ENCODE results near the gene DOCK2.
A peak's percentile ranks its signal among the peaks of the same experiment; 100 is the strongest.

The DOCK2 gene

GRCh38 chr5:169777159-169777558 is 140.1 kb downstream of the DOCK2 start:
- Mint-ChIP-seq H3K4me1 (ENCODE audit: low read depth) (peaks cover 19% of the 10 kb centered on the region), H3K9me3 (no peaks in the 10 kb centered on the region), H3K27me3 (no peaks in the 10 kb centered on the region), H3K4me3 (no peak overlapping the region), H3K36me3 (ENCODE audit: low read depth) (peaks cover 86% of the 10 kb centered on the region), H3K27ac (no peak overlapping the region)
- DNase-seq = no peak

GRCh38 chr5:169778622-169779596 is 141.8 kb downstream of the DOCK2 start:
- peaks cover 79% of the 10 kb centered on the region for H3K36me3 Mint-ChIP-seq (ENCODE audit: low read depth)
- H3K4me1 Mint-ChIP-seq (ENCODE audit: low read depth) = peaks cover 19% of the 10 kb centered on the region
- H3K27ac Mint-ChIP-seq = peak overlapping the region; percentile 67
- H3K27me3 Mint-ChIP-seq = no peaks in the 10 kb centered on the region
- no peaks in the 10 kb centered on the region for H3K9me3 Mint-ChIP-seq
- H3K4me3 Mint-ChIP-seq = no peak overlapping the region
- DNase-seq = no peak

GRCh38 chr5:169781420-169782345 is 144.6 kb downstream of the DOCK2 start:
- Mint-ChIP-seq H3K27ac (peak overlapping the region; percentile 58), H3K9me3 (no peaks in the 10 kb centered on the region), H3K27me3 (no peaks in the 10 kb centered on the region), H3K36me3 (ENCODE audit: low read depth) (peaks cover 80% of the 10 kb centered on the region), H3K4me3 (no peak overlapping the region), H3K4me1 (ENCODE audit: low read depth) (peaks cover 19% of the 10 kb centered on the region)
- DNase-seq = no peak

DNA sequence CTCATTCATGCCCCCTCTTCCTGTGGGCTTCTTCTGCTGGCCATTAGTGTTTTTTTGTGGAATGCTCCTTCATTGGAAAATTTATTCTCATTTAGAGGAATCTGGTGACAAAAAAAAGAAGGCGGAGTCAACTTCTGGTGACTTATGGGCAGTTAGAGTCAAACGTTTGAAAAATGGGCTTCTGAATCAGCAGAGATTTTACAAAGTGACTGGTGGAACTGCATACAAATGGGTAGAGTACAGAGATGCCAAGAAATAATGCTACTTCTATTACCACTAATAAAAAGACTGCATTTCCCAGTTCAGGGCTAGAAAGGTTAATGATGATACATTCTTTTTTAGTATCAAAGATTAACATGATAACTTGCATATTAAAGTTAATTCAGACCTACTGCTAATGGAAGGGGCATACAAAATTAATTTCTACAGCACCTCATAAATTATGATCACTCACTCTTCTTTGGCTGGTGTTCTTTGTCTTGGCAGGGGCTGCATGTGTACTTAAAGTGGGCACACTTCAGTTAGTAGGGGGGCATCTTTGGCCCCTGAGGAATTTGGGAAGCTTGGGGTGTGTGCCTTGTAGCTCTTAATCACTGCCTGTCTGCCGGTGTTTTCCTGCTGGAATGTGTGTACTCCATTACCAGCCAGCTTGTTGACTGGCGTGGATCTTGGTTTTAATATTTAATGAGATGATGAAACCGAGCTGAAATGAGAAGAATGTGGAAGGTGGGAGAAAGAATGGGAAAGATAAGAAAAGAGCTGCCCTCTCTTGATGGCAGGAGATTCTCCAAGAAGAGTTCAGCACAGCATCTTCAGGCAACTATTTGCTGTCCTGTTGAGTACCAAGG is 148.9 kb downstream of the DOCK2 start:
- Mint-ChIP-seq H3K4me3 (no peak overlapping the region), H3K9me3 (no peaks in the 10 kb centered on the region), H3K36me3 (ENCODE audit: low read depth) (peaks cover 86% of the 10 kb centered on the region), H3K4me1 (ENCODE audit: low read depth) (peaks cover 10% of the 10 kb centered on the region), H3K27ac (peak overlapping the region; percentile 3), H3K27me3 (no peaks in the 10 kb centered on the region)
- DNase-seq = no peak

GRCh38 chr5:169788168-169788567 is 151.1 kb downstream of the DOCK2 start:
- Mint-ChIP-seq H3K36me3 (ENCODE audit: low read depth) (peaks cover 88% of the 10 kb centered on the region), H3K4me1 (ENCODE audit: low read depth) (peaks cover 5% of the 10 kb centered on the region), H3K27ac (no peak overlapping the region), H3K27me3 (no peaks in the 10 kb centered on the region), H3K4me3 (no peak overlapping the region), H3K9me3 (no peaks in the 10 kb centered on the region)
- DNase-seq = no peak

DNA sequence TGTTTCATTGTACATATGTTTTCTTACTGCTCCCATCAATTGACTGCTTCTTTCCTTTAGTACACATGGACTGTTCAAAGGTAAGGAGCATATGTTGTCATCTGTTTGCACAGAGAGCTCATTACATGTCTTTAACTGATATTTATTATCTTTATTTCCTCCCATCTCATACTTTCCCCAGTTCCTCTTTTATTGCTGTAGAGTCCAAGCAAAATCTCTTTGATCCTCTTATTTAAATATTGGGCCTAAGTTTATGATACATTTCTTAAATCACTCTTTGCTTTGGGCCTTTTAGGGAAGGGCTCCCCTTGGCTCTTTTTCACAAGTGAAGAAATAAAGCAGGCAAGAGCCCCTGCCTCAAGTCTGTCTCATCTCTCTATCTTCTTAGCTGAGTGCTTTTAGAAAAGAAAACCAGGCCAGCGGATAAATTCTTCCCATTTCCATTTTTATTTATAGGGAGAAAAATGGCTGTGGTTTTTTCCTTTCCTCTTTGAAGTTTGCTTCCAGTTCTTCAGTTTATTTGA is 152.4 kb downstream of the DOCK2 start:
- H3K9me3 Mint-ChIP-seq = no peaks in the 10 kb centered on the region
- H3K27me3 Mint-ChIP-seq = no peaks in the 10 kb centered on the region
- peaks cover 5% of the 10 kb centered on the region for H3K4me1 Mint-ChIP-seq (ENCODE audit: low read depth)
- no peak overlapping the region for H3K27ac Mint-ChIP-seq
- no peak overlapping the region for H3K4me3 Mint-ChIP-seq
- no peak for DNase-seq
- H3K36me3 Mint-ChIP-seq (ENCODE audit: low read depth) = peaks cover 89% of the 10 kb centered on the region

DNA sequence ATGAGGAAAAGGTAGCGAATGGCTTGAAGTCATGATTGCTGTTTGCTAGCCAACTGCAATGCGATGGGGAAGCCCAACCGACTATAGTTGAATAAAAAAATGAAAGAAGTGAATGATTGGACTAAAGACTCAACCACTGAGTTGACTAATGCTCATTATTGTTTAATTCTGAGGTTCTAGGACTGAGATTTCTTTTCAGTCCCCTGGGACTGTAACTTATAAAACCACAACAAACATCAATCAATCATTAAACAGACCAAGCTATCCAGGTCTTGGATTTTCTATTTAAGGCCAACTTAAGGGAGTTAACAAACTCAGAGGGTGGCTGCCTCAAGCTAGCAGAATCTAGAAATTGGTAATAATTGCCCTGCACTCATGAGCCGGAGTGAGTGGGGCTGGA is 154.2 kb downstream of the DOCK2 start:
- Mint-ChIP-seq H3K4me1 (ENCODE audit: low read depth) (peaks cover 18% of the 10 kb centered on the region), H3K9me3 (no peaks in the 10 kb centered on the region), H3K27ac (no peak overlapping the region), H3K36me3 (ENCODE audit: low read depth) (peaks cover 87% of the 10 kb centered on the region), H3K27me3 (no peaks in the 10 kb centered on the region), H3K4me3 (no peak overlapping the region)
- no peak for DNase-seq

DNA sequence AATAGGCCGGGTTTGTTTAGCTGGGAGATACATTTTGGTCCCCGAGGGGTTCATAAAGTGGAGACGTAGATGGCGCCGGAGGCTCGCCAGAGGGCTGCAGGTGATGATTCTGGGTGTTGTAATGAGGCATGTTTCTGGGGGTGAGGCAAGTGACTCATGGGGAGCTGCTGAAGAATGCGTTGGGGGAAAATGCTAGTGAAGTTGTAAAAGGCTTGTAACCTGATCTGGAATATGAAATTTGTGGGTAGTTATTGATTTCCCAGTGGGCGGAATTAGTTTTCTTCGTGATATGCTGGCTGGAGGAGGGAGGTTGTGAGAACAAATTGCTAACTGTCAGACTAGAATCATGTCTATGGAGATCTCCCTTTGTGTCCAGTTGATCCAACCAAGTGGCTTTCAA is 158.3 kb downstream of the DOCK2 start:
- no peak overlapping the region for H3K4me3 Mint-ChIP-seq
- H3K36me3 Mint-ChIP-seq (ENCODE audit: low read depth) = peaks cover 92% of the 10 kb centered on the region
- H3K9me3 Mint-ChIP-seq = no peaks in the 10 kb centered on the region
- H3K4me1 Mint-ChIP-seq (ENCODE audit: low read depth) = peaks cover 28% of the 10 kb centered on the region
- peak overlapping the region; percentile 12 for H3K27ac Mint-ChIP-seq
- no peaks in the 10 kb centered on the region for H3K27me3 Mint-ChIP-seq
- DNase-seq = no peak

GRCh38 chr5:169796731-169797130 is 159.7 kb downstream of the DOCK2 start:
- DNase-seq = no peak
- H3K9me3 Mint-ChIP-seq = no peaks in the 10 kb centered on the region
- peak overlapping the region; percentile 28 for H3K27ac Mint-ChIP-seq
- H3K27me3 Mint-ChIP-seq = no peaks in the 10 kb centered on the region
- H3K4me3 Mint-ChIP-seq = peak overlapping the region; percentile 4
- peaks cover 88% of the 10 kb centered on the region for H3K36me3 Mint-ChIP-seq (ENCODE audit: low read depth)
- peaks cover 38% of the 10 kb centered on the region for H3K4me1 Mint-ChIP-seq (ENCODE audit: low read depth)

- no peak for DNase-seq
- Mint-ChIP-seq H3K27ac (no peak overlapping the region), H3K36me3 (ENCODE audit: low read depth) (peaks cover 89% of the 10 kb centered on the region), H3K9me3 (no peaks in the 10 kb centered on the region), H3K27me3 (no peaks in the 10 kb centered on the region), H3K4me3 (no peak overlapping the region), H3K4me1 (ENCODE audit: low read depth) (peaks cover 39% of the 10 kb centered on the region)
These were observed 160.5 kb downstream of the DOCK2 start for GRCh38 chr5:169797577-169797976.

- no peak overlapping the region for H3K27ac Mint-ChIP-seq
- DNase-seq = no peak
- peaks cover 47% of the 10 kb centered on the region for H3K4me1 Mint-ChIP-seq (ENCODE audit: low read depth)
- no peaks in the 10 kb centered on the region for H3K9me3 Mint-ChIP-seq
- peaks cover 88% of the 10 kb centered on the region for H3K36me3 Mint-ChIP-seq (ENCODE audit: low read depth)
- H3K4me3 Mint-ChIP-seq = no peak overlapping the region
- H3K27me3 Mint-ChIP-seq = no peaks in the 10 kb centered on the region
These were observed 161.4 kb downstream of the DOCK2 start for GRCh38 chr5:169798438-169798837.

DNA sequence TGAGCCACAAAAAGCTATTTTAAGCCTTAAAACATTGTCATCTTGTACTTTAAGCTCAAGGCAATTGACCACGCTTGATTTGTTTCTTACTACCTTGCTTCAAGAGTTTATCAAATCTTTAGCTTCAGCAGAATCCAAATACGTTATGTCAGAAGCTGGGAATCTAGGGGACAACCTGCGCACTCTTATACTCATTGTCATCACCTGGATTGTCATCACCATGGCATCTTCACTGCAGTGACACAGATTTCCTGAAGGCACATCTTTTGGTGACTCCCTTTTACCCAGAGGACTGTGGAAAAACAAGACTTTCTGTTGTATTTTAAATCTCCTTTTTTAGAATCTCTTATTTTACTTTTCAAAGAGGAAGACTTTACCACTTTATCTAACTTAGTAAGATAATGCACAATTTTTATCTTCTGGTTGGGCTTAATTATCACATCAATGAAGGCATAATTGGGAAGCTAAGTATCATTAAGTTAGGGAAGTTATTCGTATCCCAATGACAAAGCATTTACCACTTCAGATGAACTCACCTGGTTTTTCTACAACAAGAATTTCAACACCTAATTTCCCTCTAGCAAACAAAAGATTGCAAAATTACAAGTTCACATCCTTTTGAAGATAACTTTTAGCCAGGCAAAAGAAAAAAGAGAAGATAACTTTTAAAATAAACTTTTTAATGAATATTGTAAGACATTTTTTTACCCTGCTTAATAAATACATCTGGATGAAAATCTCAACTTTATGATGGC is 162.0 kb downstream of the DOCK2 start:
- H3K4me3 Mint-ChIP-seq = no peak overlapping the region
- H3K27ac Mint-ChIP-seq = no peak overlapping the region
- no peaks in the 10 kb centered on the region for H3K9me3 Mint-ChIP-seq
- no peak for DNase-seq
- H3K27me3 Mint-ChIP-seq = no peaks in the 10 kb centered on the region
- peaks cover 88% of the 10 kb centered on the region for H3K36me3 Mint-ChIP-seq (ENCODE audit: low read depth)
- H3K4me1 Mint-ChIP-seq (ENCODE audit: low read depth) = peaks cover 53% of the 10 kb centered on the region

DNA sequence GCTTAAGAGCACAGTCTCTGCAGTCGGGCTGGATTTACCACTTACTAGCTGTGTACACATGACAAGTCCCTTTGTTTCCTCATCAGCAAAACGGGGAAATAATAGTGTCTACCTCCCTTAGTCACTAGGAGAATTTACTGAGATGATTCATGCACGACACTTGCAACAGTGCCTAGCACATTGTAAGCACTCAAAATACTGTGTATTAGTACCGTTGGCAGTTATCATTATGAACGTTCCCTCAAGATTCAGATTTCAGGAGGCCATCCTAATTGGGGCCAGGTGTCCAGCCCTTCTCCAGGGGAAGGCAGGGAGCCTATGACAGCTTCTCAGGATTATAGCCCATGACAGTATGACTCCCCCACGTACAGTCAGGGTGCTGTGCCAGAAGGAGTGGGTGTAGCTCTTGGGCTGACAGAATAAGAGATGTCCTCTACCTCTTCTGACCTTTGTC is 164.3 kb downstream of the DOCK2 start:
- no peak overlapping the region for H3K4me3 Mint-ChIP-seq
- H3K36me3 Mint-ChIP-seq (ENCODE audit: low read depth) = peaks cover 93% of the 10 kb centered on the region
- H3K27ac Mint-ChIP-seq = peak overlapping the region; percentile 73
- no peaks in the 10 kb centered on the region for H3K9me3 Mint-ChIP-seq
- no peak for DNase-seq
- peaks cover 61% of the 10 kb centered on the region for H3K4me1 Mint-ChIP-seq (ENCODE audit: low read depth)
- no peaks in the 10 kb centered on the region for H3K27me3 Mint-ChIP-seq
